ENCODE results near the gene TBC1D24.

- TF ChIP-seq CTCF (IDR thresholded peaks at IDR 0.05) (no peak), POLR2A (IDR thresholded peaks at IDR 0.05) (no peak)
Observed at GRCh38 chr16:2456551-2457153, 18.3 kb upstream of the TBC1D24 start.
